GM12878 (cell line): ENCODE data around the gene PFN3. TPM values are rescaled to one million over a fixed set of nuclear protein-coding genes. Genes with fewer than 3 reads are reported as not detected.

ENCODE experiments used
- ATAC-seq: fragments of 200-7000 bp; cut with Tn5 transposase; 3 replicates; pipeline ENCODE4 v1.9.1; 2020; ENCODE audit warnings: mild to moderate bottlenecking, moderate library complexity
- BruUV-seq: library from RNA; stranded (reverse); fragments of 400-500 nt; replicated peaks from 2 replicates; lab custom pipeline; 2021; lab: Mats Ljungman, UMichigan
- CTCF ChIA-PET: fragments of 300-600 bp; sonication (Branson Sonifier 250); formaldehyde crosslinking; extraction: SDS; loops from one replicate; lab custom pipeline; 2021; ENCODE audit warnings: inconsistent platforms; lab: Yijun Ruan, JAX
- POLR2A ChIA-PET: fragments of 350-600 bp; formaldehyde crosslinking; extraction: SDS; loops from one replicate; lab custom pipeline; 2021; ENCODE audit warnings: inconsistent platforms; lab: Charles Lee
- RAD21 ChIA-PET: fragments of 300-600 bp; sonication (Branson Sonifier 250); formaldehyde crosslinking; loops from one replicate; lab custom pipeline; 2023; ENCODE audit warnings: antibody characterized with exemption; ENCODE audit not compliant: unreplicated experiment; lab: Charles Lee
- SMC1A ChIA-PET: fragments of 300-600 bp; sonication (Branson Sonifier 250); formaldehyde crosslinking; loops from one replicate; lab custom pipeline; 2023; ENCODE audit not compliant: unreplicated experiment, uncharacterized antibody; lab: Charles Lee
- DNase-seq: peaks from one replicate; pipeline ENCODE4 v3.0.0-alpha.2; 2011; ENCODE audit warnings: low read depth, low spot score
- FAIRE-seq: peaks from 3 replicates; lab custom pipeline; 2011; peaks lifted over from hg19 to GRCh38; lab: Jason Lieb, UNC
- H2AFZ ChIP-seq: 2 replicates; pipeline ENCODE4 v1.6.0; 2011; ENCODE audit warnings: low read depth, low read length, control low read depth; ENCODE audit not compliant: control insufficient read depth
- H3K27ac ChIP-seq: 2 replicates; pipeline ENCODE4 v1.5.1; 2011; ENCODE audit warnings: control low read depth; ENCODE audit not compliant: control insufficient read depth, insufficient read depth
- H3K27me3 ChIP-seq, 2 experiments: replicated peaks in 1 of 2; 2 replicates each; pipeline versions ENCODE4 v1.6.0 to v1.6.1; 2011; ENCODE audit warnings: low read length in 1 of 2; ENCODE audit not compliant: control insufficient read depth in 2 of 2, insufficient read depth in 2 of 2
- H3K36me3 ChIP-seq, 2 experiments: 2 replicates each; pipeline ENCODE4 v1.5.1; 2011; ENCODE audit warnings: low read length in 1 of 2; ENCODE audit not compliant: control insufficient read depth in 2 of 2, insufficient read depth in 2 of 2
- H3K4me1 ChIP-seq: 2 replicates; pipeline ENCODE4 v1.6.1; 2011; ENCODE audit warnings: mild to moderate bottlenecking, low read length, moderate library complexity, mixed read lengths; ENCODE audit not compliant: control insufficient read depth, insufficient read depth
- H3K4me2 ChIP-seq: 2 replicates; pipeline ENCODE4 v1.6.0; 2011; ENCODE audit warnings: control low read depth; ENCODE audit not compliant: control insufficient read depth, insufficient read depth
- H3K4me3 ChIP-seq: fragments of 200-600 bp; sonication (generic); 2 replicates; pipeline ENCODE4 v1.5.1; 2016
- H3K79me2 ChIP-seq: 2 replicates; pipeline ENCODE4 v1.6.0; 2011; ENCODE audit warnings: low read length; ENCODE audit not compliant: control insufficient read depth, insufficient read depth
- H3K9ac ChIP-seq: 2 replicates; pipeline ENCODE4 v1.8.0; 2011; ENCODE audit warnings: low read length, control low read depth, mixed read lengths; ENCODE audit not compliant: control insufficient read depth, insufficient read depth
- H3K9me3 ChIP-seq: replicated peaks from 3 replicates; pipeline ENCODE4 v1.5.1; 2011; ENCODE audit warnings: mild to moderate bottlenecking, low read length; ENCODE audit not compliant: control insufficient read depth, insufficient read depth
- H4K20me1 ChIP-seq: 2 replicates; pipeline ENCODE4 v1.6.0; 2011; ENCODE audit not compliant: control insufficient read depth, insufficient read depth
- SMC3 ChIP-seq: IDR thresholded peaks from 2 replicates; pipeline ENCODE4 v1.6.1; 2011; ENCODE audit warnings: low read length, improper control_type of control experiment, borderline replicate concordance
- TAF1 ChIP-seq: IDR thresholded peaks from 2 replicates; pipeline ENCODE4 v1.6.1; 2011; ENCODE audit warnings: mild to moderate bottlenecking, low read depth, low read length, borderline replicate concordance
- ZNF274 ChIP-seq: IDR thresholded peaks from one replicate; pipeline ENCODE4 v1.8.0; 2011; ENCODE audit not compliant: insufficient read length, insufficient read depth
- WGBS: methylation state at CpG from one replicate; pipeline ENCODE4 v1.1.6; 2016; ENCODE audit warnings: low lambda C conversion rate; ENCODE audit not compliant: insufficient replicate concordance, insufficient coverage; ENCODE audit errors: missing lambda C conversion rate; 5-methylcytosine and 5-hydroxymethylcytosine counted together
- in situ Hi-C: fragments of 300-500 bp; cut with MboI; formaldehyde crosslinking; loops from 9 replicates; pipeline ENCODE4 v1.14.3; 2018; ENCODE audit warnings: mixed read lengths
- intact Hi-C: fragments of 100-400 bp; cut with micrococcal nuclease; formaldehyde crosslinking; loops from one replicate; pipeline ENCODE4 v1.14.2; 2022; ENCODE audit not compliant: unreplicated experiment
- polyA plus RNA-seq, 11 experiments: library from polyadenylated mRNA; depleted of rRNA in 4 of 11; unstranded in 6 of 11; stranded (reverse) in 5 of 11; fragments of >200 nt; fragmentation: Nextera tagmentation in 4 of 11; fragmentation: Illumina TruSeq in 1 of 11; extraction: Ambion mirVana in 4 of 11; extraction: Trizol in 1 of 11; gene quantifications; 1 replicate in 1 of 11; 2 replicates in 10 of 11; pipeline versions ENCODE4 v1.2.1 to v1.2.3, GENCODE V29; 2011 to 2016; ENCODE audit warnings: inconsistent platforms in 2 of 11, missing spikeins in 2 of 11, low read depth in 1 of 11
- total RNA-seq, 4 experiments: library from RNA; depleted of rRNA in 3 of 4; stranded (reverse); fragments of >200 nt in 3 of 4; fragmentation: Illumina TruSeq in 1 of 4; extraction: Trizol in 1 of 4; gene quantifications; 2 replicates each; pipeline versions ENCODE4 v1.2.1 to v1.2.3, GENCODE V29; 2013 to 2021
- TF ChIP-seq, protein P1 (sequence below): IDR thresholded peaks from 2 replicates; pipeline ENCODE4 v1.6.1; 2012; ENCODE audit warnings: low read depth, low read length, improper control_type of control experiment

PFN3 gene
- total and polyA plus RNA-seq, 10 of the 15 experiments (the other 5 are each of a cell fraction or from before 2014, with no cell fraction given), result not detected

- peaks cover 0 to 4% of the 10 kb centered on the region in 2 experiments; a peak in 2 of 4 replicates for H3K36me3 ChIP-seq
- RAD21 ChIA-PET, result interaction anchor here (0.7 to 2.9 kb wide), 3 partner anchors 8 to 100 kb away, joined by 3 to 20 read pairs (median 7); no protein-coding TSS in a partner anchor
Measured at GRCh38 chr5:177353093-177353492, 47.4 kb downstream of the PFN3 start.

More at GRCh38 chr5:177353093-177353492, 47.4 kb downstream of the PFN3 start:
- ATAC-seq (no peak), FAIRE-seq (no peak), DNase-seq (no peak)
- H3K9me3 ChIP-seq, result peaks cover 3% of the 10 kb centered on the region; the same call in 1 of the 3 replicates
- intact Hi-C loops, result no loop called here
- TF ChIP-seq, protein P1, sequence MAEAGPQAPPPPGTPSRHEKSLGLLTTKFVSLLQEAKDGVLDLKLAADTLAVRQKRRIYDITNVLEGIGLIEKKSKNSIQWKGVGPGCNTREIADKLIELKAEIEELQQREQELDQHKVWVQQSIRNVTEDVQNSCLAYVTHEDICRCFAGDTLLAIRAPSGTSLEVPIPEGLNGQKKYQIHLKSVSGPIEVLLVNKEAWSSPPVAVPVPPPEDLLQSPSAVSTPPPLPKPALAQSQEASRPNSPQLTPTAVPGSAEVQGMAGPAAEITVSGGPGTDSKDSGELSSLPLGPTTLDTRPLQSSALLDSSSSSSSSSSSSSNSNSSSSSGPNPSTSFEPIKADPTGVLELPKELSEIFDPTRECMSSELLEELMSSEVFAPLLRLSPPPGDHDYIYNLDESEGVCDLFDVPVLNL, result no peak
- TF ChIP-seq TAF1 (no peak), SMC3 (no peak), ZNF274 (no peak)
- no peak overlapping the region for H3K4me3 ChIP-seq
- in situ Hi-C loops, result no loop called here
- 0% methylated on average over 1 of the region's 5 CpGs for WGBS
- no peak overlapping the region for H3K4me2 ChIP-seq
- no peak overlapping the region for H2AFZ ChIP-seq
- CTCF ChIA-PET, result interaction anchor here (1.9 to 7.2 kb wide), 4 partner anchors 12 to 101 kb away, joined by 6 to 46 read pairs (median 16); no protein-coding TSS in a partner anchor
- SMC1A ChIA-PET, result interaction anchor here (0.6 to 3.4 kb wide), 4 partner anchors 9 to 205 kb away, joined by 3 to 20 read pairs (median 12); no protein-coding TSS in a partner anchor
- H3K9ac ChIP-seq, result no peak overlapping the region
- H4K20me1 ChIP-seq, result no peaks in the 10 kb centered on the region
- no peaks in the 10 kb centered on the region for H3K27me3 ChIP-seq
- POLR2A ChIA-PET, result interaction anchor here (0.6 to 1.7 kb wide), 4 partner anchors 29 to 168 kb away, joined by 3 to 7 read pairs (median 4); no protein-coding TSS in a partner anchor
- peaks cover 28% of the 10 kb centered on the region for H3K4me1 ChIP-seq
- BruUV-seq, result no TSS peak
- H3K27ac ChIP-seq, result no peak overlapping the region
- peaks cover 32% of the 10 kb centered on the region for H3K79me2 ChIP-seq
